DMS153 treated with DMSO at 0.1 percent for 48 hours (cell line): ENCODE data around the gene UCHL3.

ENCODE experiments used
- DNase-seq: peaks from one replicate; lab custom pipeline; 2025; ENCODE audit not compliant: unreplicated experiment; lab: John Stamatoyannopoulos, UW

UCHL3 gene

GRCh38 chr13:75547917-75548316 is 1.7 kb upstream of the UCHL3 start:
- no peak for DNase-seq

GRCh38 chr13:75550159-75550567 is 572 bp downstream of the UCHL3 start:
- no peak for DNase-seq

GRCh38 chr13:75554464-75554863 is 4.9 kb downstream of the UCHL3 start:
- DNase-seq, result no peak

GRCh38 chr13:75554981-75555380 is 5.4 kb downstream of the UCHL3 start:
- no peak for DNase-seq

GRCh38 chr13:75555836-75556235 is 6.2 kb downstream of the UCHL3 start:
- no peak for DNase-seq

GRCh38 chr13:75556961-75557360 is 7.4 kb downstream of the UCHL3 start:
- no peak for DNase-seq

- DNase-seq, result no peak
Observed at GRCh38 chr13:75558145-75558840, 8.7 kb downstream of the UCHL3 start.

GRCh38 chr13:75566658-75567057 is 17.1 kb downstream of the UCHL3 start:
- peak; percentile 11 for DNase-seq

GRCh38 chr13:75569576-75569975 is 20.0 kb downstream of the UCHL3 start:
- no peak for DNase-seq

GRCh38 chr13:75579529-75579928 is 29.9 kb downstream of the UCHL3 start:
- DNase-seq, result no peak

GRCh38 chr13:75581874-75582640 is 32.5 kb downstream of the UCHL3 start:
- DNase-seq, result no peak

- DNase-seq, result no peak
Observed at GRCh38 chr13:75583091-75583490, 33.5 kb downstream of the UCHL3 start.

- DNase-seq, result no peak
Observed at GRCh38 chr13:75585153-75585552, 35.6 kb downstream of the UCHL3 start.

- peak; percentile 8 for DNase-seq
Observed at GRCh38 chr13:75587679-75588078, 38.1 kb downstream of the UCHL3 start.

- DNase-seq, result no peak
Observed at GRCh38 chr13:75596657-75597182, 47.1 kb downstream of the UCHL3 start.

- DNase-seq, result no peak
Observed at GRCh38 chr13:75600371-75600770, 50.8 kb downstream of the UCHL3 start.

GRCh38 chr13:75603038-75603437 is 53.4 kb downstream of the UCHL3 start:
- DNase-seq, result no peak

GRCh38 chr13:75607447-75607846 is 57.9 kb downstream of the UCHL3 start:
- no peak for DNase-seq

- no peak for DNase-seq
Observed at GRCh38 chr13:75610466-75610865, 60.9 kb downstream of the UCHL3 start.

- DNase-seq, result no peak
Observed at GRCh38 chr13:75612354-75612753, 62.8 kb downstream of the UCHL3 start.

GRCh38 chr13:75617230-75617629 is 67.6 kb downstream of the UCHL3 start:
- DNase-seq, result no peak

- DNase-seq, result no peak
Observed at GRCh38 chr13:75618308-75618707, 68.7 kb downstream of the UCHL3 start.
